ENCODE results near the gene PAM. TPM values are rescaled to one million over a fixed set of nuclear protein-coding genes. Genes with fewer than 3 reads are reported as not detected.
"Not testable (repeated sequence)": the region's sequence is repeated elsewhere in the genome, so short reads cannot be mapped to it uniquely, and the experiment has no call there.

PAM gene
- total RNA-seq, 1 donor from 2014 or later = 940 TPM

DNA sequence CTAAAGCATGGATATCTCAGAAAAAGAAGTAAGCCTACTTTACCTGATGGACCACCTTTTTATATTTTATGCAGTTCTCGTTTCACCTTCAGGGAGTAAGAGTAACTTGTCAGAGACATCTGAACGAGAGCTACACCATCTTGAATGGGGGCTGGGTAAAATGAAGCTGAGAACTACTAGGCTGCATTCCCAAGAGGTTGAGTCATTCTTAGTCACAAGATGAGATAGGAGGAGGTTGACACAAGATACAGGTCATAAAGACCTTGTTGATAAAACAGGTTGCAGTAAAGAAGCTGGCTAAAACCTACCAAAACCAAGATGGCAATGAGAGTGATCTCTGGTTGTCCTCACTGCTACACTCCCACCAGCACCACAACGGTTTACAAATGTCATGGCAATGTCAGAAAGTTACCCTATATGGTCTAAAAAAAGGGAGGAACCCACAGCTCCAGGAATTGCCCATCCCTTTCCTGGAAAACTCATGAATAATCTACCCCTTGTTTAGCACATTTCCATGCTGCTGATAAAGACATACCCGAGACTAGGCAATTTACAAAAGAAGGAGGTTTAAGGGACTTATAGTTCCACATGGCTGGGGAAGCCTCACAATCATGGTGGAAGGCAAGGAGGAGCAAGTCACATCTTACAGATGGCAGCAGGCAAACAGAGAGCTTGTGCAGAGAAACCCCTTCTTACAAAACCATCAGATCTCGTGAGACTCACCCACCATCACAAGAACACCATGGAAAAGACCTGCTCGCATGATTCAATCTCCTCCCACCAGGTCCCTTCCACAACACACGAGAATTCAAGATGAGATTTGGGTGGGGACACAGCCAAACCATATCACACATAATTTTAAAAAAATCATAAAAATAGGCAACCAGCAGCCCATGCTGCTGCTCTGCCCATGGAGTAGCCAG, 302.4 kb downstream of the PAM start:
- TF ChIP-seq, protein P1, sequence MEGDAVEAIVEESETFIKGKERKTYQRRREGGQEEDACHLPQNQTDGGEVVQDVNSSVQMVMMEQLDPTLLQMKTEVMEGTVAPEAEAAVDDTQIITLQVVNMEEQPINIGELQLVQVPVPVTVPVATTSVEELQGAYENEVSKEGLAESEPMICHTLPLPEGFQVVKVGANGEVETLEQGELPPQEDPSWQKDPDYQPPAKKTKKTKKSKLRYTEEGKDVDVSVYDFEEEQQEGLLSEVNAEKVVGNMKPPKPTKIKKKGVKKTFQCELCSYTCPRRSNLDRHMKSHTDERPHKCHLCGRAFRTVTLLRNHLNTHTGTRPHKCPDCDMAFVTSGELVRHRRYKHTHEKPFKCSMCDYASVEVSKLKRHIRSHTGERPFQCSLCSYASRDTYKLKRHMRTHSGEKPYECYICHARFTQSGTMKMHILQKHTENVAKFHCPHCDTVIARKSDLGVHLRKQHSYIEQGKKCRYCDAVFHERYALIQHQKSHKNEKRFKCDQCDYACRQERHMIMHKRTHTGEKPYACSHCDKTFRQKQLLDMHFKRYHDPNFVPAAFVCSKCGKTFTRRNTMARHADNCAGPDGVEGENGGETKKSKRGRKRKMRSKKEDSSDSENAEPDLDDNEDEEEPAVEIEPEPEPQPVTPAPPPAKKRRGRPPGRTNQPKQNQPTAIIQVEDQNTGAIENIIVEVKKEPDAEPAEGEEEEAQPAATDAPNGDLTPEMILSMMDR (IDR thresholded peaks at IDR 0.05) = no peak
- no peak overlapping the region for H3K27ac ChIP-seq
- H3K27me3 ChIP-seq = no peaks in the 10 kb centered on the region
- intact Hi-C loops (cut with DNase I) = no loop called here
- peaks cover 0 to 6% of the 10 kb centered on the region in 2 donors for H3K4me1 ChIP-seq
- H3K36me3 ChIP-seq = no peaks in the 10 kb centered on the region
- no peak for DNase-seq (ENCODE audit: low spot score in 2 of 2)
- peaks cover 0 to 4% of the 10 kb centered on the region in 2 donors for H3K9me3 ChIP-seq
- H3K4me3 ChIP-seq = peak overlapping the region in 1 of 2 donors; percentile 42

DNA sequence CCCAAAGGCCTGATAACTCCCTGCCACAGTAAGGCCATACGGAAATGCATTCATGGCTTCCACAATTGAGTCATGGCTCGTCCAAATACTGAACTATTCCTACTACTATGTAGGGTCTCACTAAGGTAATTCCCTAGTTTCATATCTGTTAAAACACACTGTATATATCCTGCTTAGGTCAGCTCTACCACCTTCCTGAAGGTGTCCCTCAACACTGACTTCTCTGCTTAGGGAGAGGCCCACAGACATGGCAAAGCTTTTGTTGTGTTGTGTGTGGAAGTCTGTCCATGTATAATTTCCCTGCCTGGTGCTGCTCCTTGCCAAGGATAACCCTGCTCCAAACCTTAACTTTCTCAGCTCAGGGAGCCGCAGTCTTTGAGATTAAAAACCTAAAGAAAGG, 304.4 kb downstream of the PAM start:
- H3K4me3 ChIP-seq = no peak overlapping the region
- no peaks in the 10 kb centered on the region for H3K27me3 ChIP-seq
- no peak for DNase-seq (ENCODE audit: low spot score in 2 of 2)
- intact Hi-C loops (cut with DNase I) = no loop called here
- H3K27ac ChIP-seq = peak overlapping the region; percentile 10 to 19
- H3K9me3 ChIP-seq = peaks cover 0 to 4% of the 10 kb centered on the region in 2 donors
- TF ChIP-seq, protein P1 (IDR thresholded peaks at IDR 0.05) = no peak
- H3K4me1 ChIP-seq = peaks cover 0 to 6% of the 10 kb centered on the region in 2 donors
- H3K36me3 ChIP-seq = no peaks in the 10 kb centered on the region

DNA sequence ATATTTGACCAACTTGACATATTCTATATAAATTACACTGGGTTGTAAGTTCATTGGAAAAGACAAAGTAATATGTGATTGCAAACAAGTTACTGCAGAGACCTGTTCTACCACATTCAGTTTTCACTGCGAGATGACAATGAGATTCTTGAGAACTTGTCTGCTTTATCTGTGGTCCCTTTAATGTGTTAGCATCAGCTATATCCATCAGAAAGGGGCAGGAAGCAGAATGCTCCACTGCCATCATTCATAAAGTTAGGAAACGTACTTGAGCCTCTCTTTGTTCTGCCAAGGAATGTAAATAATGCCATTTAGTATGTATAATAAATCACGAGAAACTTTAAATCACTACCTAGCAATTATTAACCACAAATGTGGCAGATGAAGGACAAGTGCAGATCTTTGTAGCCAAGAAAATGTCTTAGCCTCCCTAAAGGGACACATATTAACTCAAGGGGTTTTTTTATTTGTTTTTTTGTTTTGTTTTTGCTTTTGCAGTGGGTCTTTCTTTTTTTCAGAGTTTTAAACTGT, 305.4 kb downstream of the PAM start:
- H3K4me1 ChIP-seq = peaks cover 0 to 6% of the 10 kb centered on the region in 2 donors
- no peak overlapping the region for H3K27ac ChIP-seq
- no peaks in the 10 kb centered on the region for H3K36me3 ChIP-seq
- DNase-seq (ENCODE audit: low spot score in 2 of 2) = no peak
- TF ChIP-seq, protein P1 (IDR thresholded peaks at IDR 0.05) = no peak
- no peaks in the 10 kb centered on the region for H3K27me3 ChIP-seq
- H3K9me3 ChIP-seq = peaks cover 0 to 2% of the 10 kb centered on the region in 2 donors
- no peak overlapping the region for H3K4me3 ChIP-seq
- intact Hi-C loops (cut with DNase I) = no loop called here

DNA sequence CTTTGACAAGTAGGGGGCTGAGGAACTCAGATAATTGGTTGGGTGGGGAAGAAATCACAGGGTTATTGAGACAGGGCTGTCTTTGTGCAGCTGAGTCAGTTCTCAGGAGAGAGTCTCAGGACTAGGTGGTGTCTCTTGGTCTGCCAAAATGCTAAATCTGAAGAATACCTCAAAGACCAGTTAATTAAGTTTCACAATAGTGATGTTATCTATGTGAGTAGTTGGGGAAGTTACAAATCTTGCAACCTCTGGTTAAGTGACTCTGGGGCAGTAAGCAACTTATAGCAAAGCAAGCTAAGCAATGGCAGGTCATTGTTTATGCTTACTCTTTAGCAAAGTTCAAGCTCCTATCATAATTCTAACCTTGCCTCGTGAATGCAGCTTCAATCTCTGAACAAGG, 311.2 kb downstream of the PAM start:
- Histone ChIP-seq H3K27ac (no peak overlapping the region), H3K4me3 (no peak overlapping the region), H3K4me1 (no peaks in the 10 kb centered on the region), H3K27me3 (no peaks in the 10 kb centered on the region), H3K36me3 (no peaks in the 10 kb centered on the region), H3K9me3 (no peaks in the 10 kb centered on the region)
- TF ChIP-seq, protein P1 (IDR thresholded peaks at IDR 0.05) = no peak
- no peak for DNase-seq (ENCODE audit: low spot score in 2 of 2)
- intact Hi-C loops (cut with DNase I) = no loop called here

DNA sequence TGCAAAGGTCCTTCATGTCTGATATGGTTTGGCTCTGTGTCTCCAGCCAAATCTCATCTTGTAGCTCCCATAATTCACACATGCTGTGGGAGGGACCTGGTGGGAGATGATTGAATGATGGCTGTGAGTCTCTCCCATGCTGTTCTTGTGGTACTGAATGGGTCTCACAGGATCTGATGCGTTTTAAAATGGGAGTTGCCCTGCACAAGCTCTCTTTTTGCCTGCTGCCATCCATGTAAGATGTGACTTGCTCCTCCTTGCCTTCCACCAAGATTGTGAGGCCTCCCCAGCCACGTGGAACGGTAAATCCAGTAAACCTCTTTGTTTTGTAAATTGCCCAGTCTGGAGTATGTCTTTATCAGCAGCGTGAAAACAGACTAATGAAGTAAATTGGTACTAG, 318.4 kb downstream of the PAM start:
- H3K27me3 ChIP-seq; H3K4me1 ChIP-seq; DNase-seq (ENCODE audit: low spot score in 2 of 2); H3K36me3 ChIP-seq; H3K4me3 ChIP-seq; intact Hi-C loops (cut with DNase I); H3K27ac ChIP-seq: not testable (repeated sequence)
- peaks cover 16 to 40% of the 10 kb centered on the region in 2 donors for H3K9me3 ChIP-seq

DNA sequence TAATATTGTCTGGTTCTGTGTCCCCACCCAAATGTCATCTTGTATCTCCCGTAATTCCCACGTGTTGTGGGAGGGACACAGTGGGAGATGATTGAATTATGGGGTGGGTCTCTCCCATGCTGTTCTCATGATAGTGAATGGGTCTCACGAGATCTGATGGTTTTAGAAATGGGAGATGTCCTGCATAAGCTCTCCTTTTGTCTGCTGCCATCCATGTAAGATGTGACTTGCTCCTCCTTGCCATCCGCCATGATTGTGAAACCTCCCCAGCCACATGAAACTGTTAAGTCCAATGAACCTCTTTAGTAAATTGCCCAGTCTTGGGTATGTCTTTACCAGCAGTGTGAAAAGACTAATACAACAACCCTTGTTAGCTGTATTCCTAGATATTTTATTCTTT, 320.3 kb downstream of the PAM start:
- peaks cover 31 to 58% of the 10 kb centered on the region in 2 donors for H3K9me3 ChIP-seq
- H3K27me3 ChIP-seq = no peaks in the 10 kb centered on the region
- H3K4me3 ChIP-seq = no peak overlapping the region
- no peaks in the 10 kb centered on the region for H3K36me3 ChIP-seq
- no peak overlapping the region for H3K27ac ChIP-seq
- no peaks in the 10 kb centered on the region for H3K4me1 ChIP-seq
- no peak for DNase-seq (ENCODE audit: low spot score in 2 of 2)
- intact Hi-C loops (cut with DNase I) = no loop called here
- TF ChIP-seq, protein P1 (IDR thresholded peaks at IDR 0.05) = no peak

Data from ascending aorta (tissue), 2 donors.